Muscle layer of duodenum (tissue), 2 donors: ENCODE measurements around the gene TTLL10.

Experiments used
- H3K27ac ChIP-seq: one replicate; pipeline ENCODE4 v1.7.0; 2013; ENCODE audit warnings: mild to moderate bottlenecking, low read length
- H3K27me3 ChIP-seq: one replicate; pipeline ENCODE4 v1.7.0; 2013; ENCODE audit warnings: low read depth, mild to moderate bottlenecking, control low read depth, low read length
- H3K36me3 ChIP-seq, 2 donors: one replicate each; pipeline ENCODE4 v1.7.0; 2013; ENCODE audit warnings: low read length in 2 of 2, control low read depth in 1 of 2, mild to moderate bottlenecking in 1 of 2; ENCODE audit not compliant: insufficient read depth in 2 of 2, control insufficient read depth in 1 of 2
- H3K4me1 ChIP-seq, 2 donors: one replicate each; pipeline ENCODE4 v1.7.0; 2013; ENCODE audit warnings: low read length in 2 of 2, mild to moderate bottlenecking in 2 of 2, control low read depth in 1 of 2, moderate library complexity in 1 of 2; ENCODE audit not compliant: insufficient read depth in 2 of 2, control insufficient read depth in 1 of 2
- H3K4me3 ChIP-seq, 2 donors: one replicate each; pipeline ENCODE4 v1.7.0; 2013; ENCODE audit warnings: low read length in 2 of 2, low read depth in 1 of 2, mild to moderate bottlenecking in 1 of 2
- H3K9me3 ChIP-seq, 2 donors: one replicate each; pipeline ENCODE4 v1.7.0; 2013; ENCODE audit warnings: low read length in 2 of 2, control low read depth in 1 of 2, mild to moderate bottlenecking in 1 of 2; ENCODE audit not compliant: control insufficient read depth in 1 of 2
- donor health status: healthy.

The TTLL10 gene

DNA sequence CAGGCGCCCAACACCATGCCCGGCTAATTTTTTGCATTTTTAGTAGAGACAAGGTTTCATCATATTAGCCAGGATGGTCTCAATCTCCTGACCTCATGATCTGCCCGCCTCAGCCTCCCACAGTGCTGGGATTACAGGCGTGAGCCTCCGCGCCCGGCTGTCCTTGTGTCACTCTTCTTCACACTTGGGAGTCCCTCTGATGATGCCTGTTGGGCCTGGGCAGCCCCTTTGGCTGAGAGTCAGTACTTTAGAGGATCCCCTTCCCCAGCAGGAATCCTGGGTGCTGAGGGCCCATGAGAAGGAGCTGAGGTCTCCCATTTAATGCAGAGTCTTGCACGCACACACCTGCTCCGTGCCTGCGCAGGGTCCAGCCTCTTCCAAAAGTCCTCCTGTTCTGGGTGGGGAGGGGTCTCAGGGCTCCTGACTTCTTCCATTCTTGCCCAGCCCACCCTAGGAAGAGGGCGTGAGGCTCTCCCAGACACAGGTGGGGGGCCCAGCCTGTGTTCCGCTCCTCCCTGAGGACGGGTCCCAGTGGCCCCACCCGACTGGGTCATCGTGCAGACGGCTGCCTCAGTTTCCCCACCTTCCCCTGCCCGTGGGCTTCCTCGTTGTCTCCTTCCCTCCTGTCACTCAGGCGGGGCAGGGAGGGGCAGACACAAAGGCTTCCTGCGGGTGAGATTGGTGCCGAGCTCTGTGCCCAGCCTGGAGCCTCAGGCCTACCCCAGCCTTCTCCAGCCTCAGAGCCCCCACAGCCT is 3.9 kb downstream of the TTLL10 start:
- H3K27me3 ChIP-seq: peaks cover 15% of the 10 kb centered on the region

DNA sequence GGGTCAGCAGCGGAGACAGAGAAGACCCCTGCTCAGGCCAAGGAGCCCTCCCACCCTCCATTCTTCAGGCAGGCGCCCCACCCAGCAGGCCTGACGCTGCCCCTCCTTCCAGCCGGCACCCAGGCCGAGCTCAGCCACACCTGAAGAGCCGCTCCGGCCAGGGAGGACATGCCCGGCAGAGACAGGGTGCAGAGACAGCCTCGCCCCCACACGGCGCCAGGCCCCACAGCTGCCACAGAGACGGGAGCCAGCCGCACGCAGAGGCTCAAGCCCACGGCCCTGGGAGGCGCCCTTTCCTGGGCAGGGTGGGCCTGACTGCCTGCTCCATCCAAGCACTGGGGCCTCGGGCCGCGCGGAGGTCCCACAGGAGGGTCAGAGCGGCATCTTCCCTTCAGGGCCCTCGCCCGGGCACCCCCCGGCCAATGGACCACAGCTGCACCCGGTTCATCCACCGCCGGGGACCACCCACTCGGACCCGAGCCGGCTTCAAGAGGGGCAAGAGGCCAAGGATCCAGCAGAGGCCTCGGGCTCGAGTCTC is 5.2 kb downstream of the TTLL10 start:
- no peak overlapping the region for H3K4me3 ChIP-seq
- no peak overlapping the region for H3K27ac ChIP-seq
- H3K4me1 ChIP-seq: no peaks in the 10 kb centered on the region
- no peaks in the 10 kb centered on the region for H3K36me3 ChIP-seq
- H3K27me3 ChIP-seq: peaks cover 9% of the 10 kb centered on the region
- no peaks in the 10 kb centered on the region for H3K9me3 ChIP-seq

More for the DNA sequence above, 3.9 kb downstream of the TTLL10 start:
- H3K4me3 ChIP-seq: no peak overlapping the region
- no peaks in the 10 kb centered on the region for H3K9me3 ChIP-seq
- no peaks in the 10 kb centered on the region for H3K36me3 ChIP-seq
- H3K27ac ChIP-seq: no peak overlapping the region
- H3K4me1 ChIP-seq: no peaks in the 10 kb centered on the region

DNA sequence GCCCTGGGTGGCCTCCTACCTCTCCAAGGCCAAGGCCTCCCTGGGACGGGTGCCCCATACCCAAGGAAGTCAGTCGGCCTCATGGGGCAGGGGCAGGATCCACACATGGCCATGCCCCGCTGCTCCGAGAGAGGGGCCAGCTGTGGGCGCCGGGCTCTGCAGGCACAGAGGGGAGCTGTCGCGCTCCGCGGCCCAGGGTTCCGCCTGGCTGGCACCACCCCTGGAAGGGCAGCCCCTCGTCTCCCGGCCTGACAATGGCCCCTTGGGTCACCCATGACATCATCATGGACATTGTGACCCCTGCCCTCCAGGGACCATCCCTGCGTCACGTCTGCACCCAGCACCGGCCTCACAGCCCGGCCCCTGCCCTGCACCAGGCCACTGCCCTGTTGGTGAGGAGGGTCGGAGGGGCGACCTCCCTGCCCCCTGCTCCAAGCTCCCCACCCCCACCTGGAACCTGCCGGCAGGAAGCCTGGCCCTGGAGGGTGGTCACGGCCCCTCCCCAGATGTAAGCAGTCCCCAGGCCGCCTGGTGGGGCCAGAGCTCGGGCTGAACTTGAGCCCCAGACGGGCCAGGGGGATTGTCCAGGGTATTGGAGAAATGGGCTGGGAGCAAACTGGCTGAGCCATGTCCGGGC is 5.8 kb downstream of the TTLL10 start:
- Histone ChIP-seq H3K27me3 (peaks cover 9% of the 10 kb centered on the region), H3K9me3 (no peaks in the 10 kb centered on the region), H3K27ac (no peak overlapping the region), H3K36me3 (no peaks in the 10 kb centered on the region), H3K4me1 (no peaks in the 10 kb centered on the region), H3K4me3 (no peak overlapping the region)

DNA sequence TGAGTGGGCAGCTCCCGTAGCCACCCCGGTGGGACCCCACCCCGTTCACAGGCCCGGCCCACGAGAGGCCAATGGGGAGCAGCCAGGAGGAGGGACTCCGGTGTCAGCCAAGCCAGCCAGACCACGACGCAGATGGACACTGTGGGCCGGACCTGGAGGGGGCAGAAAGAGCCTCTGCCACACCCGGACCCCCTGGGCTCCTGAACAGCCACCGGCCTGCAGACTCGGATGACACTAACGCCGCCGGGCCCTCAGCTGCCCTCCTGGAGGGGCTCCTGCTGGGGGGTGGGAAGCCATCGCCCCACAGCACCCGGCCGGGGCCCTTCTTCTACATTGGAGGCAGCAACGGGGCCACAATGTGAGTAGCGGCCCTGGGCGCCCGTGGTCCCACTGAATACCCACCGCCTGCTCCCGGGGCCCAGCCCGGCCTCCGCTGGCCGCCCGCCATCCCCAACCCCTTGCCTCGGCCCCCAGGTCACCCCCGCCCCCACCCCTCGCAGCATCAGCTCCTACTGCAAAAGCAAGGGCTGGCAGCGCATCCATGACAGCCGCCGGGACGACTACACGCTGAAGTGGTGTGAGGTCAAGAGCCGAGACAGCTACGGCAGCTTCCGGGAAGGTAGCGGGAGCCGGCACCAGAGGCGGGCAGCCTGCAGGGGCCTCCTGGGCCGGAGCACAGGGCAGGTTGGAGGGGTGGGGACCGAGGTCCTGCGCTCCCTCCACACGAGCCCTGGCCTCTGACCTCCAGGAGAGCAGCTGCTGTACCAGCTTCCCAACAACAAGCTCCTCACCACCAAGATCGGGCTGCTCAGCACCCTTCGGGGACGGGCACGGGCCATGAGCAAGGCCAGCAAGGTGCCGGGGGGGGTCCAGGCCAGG is 6.5 kb downstream of the TTLL10 start:
- peaks cover 9% of the 10 kb centered on the region for H3K27me3 ChIP-seq
- H3K9me3 ChIP-seq: no peaks in the 10 kb centered on the region
- no peak overlapping the region for H3K4me3 ChIP-seq
- no peaks in the 10 kb centered on the region for H3K4me1 ChIP-seq
- H3K27ac ChIP-seq: no peak overlapping the region
- no peaks in the 10 kb centered on the region for H3K36me3 ChIP-seq

DNA sequence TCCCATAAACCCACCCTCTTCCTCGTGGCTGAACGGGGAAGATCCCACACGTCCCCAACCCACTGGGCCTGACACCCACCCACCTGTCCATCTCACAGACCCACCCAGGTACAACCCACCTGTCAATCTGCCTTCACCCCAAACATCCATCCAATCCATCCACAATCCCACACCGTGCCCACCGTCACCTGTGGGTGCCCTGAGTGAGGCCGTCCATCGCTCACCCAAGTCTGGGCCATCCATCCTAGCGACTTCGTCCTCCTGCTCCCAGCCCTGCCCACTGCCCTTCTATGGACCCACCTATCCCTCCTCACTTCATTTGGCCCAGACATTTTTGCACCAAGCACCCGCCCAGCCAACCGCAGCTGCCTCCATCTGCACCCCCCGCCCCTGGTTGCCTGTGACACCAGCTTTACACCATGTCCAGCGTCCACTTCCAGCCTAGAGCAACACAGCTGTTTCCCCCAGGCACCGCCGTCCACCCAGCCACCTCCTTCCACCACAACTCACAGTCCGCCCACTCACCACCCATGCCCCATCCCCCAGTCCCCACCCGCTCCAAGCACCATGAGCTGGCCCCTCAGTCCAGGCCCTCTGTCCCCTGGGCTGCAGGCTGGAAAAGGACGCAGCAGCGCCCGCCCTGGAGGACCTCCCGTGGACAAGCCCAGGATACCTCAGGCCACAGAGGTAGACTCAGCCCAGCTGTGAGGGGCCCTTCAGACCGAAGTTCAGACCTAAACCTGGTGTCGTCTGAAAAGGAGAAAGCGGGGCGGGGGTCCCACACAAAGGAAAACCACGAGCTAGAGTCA is 7.7 kb downstream of the TTLL10 start:
- Histone ChIP-seq H3K27me3 (peaks cover 8% of the 10 kb centered on the region), H3K36me3 (no peaks in the 10 kb centered on the region), H3K4me3 (no peak overlapping the region), H3K4me1 (no peaks in the 10 kb centered on the region), H3K27ac (no peak overlapping the region), H3K9me3 (no peaks in the 10 kb centered on the region)

DNA sequence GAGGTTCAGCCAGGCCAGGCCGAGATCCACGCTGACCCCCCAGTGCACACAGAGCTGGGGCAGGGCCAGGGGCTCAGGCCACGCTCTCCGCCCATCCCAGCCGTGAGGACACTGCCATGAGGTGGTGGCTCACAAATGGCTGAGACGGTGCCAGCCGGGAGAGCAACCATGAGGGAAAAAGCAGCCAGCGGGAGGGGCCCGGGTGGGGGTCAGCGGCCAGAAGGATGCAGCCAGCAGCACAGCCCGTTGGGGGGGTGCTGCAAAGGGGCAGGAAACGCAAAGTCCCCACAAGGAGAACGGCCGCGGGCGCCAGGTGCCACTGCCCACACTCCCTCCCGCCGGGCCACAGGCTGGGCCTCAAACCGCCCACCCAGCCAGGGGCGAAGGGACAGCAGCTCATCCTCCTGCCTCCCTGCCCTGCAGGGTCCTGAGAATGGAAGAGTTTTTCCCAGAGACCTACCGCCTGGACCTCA is 8.3 kb downstream of the TTLL10 start:
- Histone ChIP-seq H3K27me3 (peaks cover 2% of the 10 kb centered on the region), H3K27ac (no peak overlapping the region), H3K4me3 (no peak overlapping the region)

DNA sequence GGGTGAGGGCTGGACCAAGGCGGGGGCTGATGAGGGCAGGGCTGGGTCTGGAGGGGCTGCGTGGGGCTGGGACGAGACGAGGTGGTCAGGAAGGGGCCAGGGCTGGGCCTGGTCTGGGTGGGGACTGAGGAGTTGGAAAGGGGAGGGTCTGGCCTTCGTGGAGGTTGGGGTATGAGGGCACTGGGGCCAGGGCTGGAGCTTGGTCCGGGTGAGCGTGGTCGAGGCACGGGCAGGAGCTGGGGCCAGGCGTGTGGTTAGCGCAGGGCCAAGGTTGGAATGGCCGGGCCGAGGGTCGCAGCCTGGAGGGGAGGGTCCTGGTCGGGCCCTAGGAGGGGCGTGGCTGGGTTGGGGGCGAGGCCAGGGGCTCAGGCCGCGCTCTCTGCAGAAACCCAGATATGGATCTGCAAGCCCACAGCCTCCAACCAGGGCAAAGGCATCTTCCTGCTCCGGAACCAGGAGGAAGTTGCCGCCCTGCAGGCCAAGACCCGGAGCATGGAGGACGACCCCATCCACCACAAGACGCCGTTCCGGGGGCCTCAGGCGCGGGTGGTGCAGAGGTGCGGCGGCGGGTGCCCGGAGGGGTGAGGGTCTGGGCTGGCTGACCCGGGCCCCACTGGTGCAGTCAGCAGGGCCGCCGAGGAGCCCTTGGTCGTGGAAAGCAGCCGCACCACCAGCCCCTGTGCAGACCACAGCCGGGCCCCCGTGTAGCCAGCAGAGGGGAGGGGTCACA is 9.0 kb downstream of the TTLL10 start:
- no peaks in the 10 kb centered on the region for H3K36me3 ChIP-seq
- no peaks in the 10 kb centered on the region for H3K9me3 ChIP-seq
- no peaks in the 10 kb centered on the region for H3K4me1 ChIP-seq
- no peak overlapping the region for H3K27ac ChIP-seq
- H3K4me3 ChIP-seq: no peak overlapping the region
- H3K27me3 ChIP-seq: no peaks in the 10 kb centered on the region

More for the DNA sequence above, 8.3 kb downstream of the TTLL10 start:
- Histone ChIP-seq H3K4me1 (no peaks in the 10 kb centered on the region), H3K9me3 (no peaks in the 10 kb centered on the region), H3K36me3 (no peaks in the 10 kb centered on the region)

DNA sequence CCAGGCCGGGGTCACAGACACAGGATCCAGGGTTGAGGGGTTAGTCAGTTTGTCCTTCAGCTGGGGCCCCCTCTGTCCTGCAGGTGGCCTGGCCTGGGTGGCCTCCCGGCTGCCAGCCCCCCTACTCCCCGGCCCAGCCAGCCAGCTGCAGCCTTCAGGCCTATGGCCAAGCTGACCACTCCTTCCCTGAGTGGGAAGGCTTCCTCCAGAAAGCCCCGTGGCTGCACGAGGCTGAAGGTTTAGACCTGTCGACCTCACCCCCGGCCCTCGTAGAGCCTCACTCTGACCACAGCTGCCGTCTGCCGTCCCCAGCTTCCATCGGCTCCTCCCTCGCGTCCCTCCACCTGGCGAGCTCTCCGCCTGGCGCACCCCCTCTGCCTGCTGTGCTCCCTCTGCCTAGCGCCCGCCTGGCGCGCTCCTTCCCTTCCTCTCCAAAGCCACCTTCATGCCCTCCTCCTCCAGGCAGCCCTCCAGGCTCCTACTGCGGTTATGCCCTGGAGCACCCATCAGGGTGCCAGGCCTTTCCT is 9.6 kb downstream of the TTLL10 start:
- Histone ChIP-seq H3K27me3 (no peaks in the 10 kb centered on the region), H3K4me3 (no peak overlapping the region), H3K36me3 (no peaks in the 10 kb centered on the region), H3K9me3 (no peaks in the 10 kb centered on the region), H3K4me1 (no peaks in the 10 kb centered on the region), H3K27ac (no peak overlapping the region)

DNA sequence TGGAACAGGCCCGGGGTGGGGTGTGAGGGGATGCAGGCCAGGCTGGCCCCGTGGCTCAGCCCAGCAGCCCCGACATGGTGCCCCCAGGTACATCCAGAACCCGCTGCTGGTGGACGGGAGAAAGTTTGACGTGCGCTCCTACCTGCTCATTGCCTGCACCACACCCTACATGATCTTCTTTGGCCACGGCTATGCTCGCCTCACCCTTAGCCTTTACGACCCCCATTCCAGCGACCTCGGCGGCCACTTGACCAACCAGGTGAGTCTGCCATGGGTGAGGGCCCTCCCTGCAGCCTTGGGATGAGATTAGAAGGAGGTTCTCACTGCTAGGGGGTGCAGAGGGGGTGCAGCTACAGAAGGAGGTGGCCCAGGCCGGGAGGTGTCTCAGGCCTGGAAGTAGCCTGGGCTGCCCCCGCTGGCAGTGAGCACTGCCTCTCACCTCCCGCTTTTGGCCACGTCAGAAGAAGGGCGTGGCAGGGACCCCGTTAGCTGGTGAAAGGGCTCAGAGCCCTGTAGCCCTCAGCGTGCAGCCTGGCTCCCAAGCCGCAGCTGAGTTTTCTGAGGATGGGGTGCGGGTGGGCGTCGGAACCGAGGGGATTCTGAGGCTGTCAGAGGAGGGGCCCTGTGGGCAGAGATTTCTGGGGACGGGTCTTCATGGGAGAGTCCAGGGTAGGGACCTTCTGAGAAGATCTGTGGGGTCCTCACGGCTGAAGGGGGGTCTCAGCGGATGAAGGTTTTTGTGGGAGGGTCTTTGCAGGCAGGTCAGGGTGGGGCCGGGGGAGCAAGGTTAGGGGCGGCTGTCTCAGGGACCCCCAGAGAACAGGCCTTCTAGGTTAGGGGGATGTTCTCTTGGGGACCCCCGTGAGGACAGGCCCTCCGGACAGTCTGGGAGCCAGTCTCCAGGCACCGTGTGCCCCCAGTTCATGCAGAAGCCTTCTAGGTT is 10.4 kb downstream of the TTLL10 start:
- Histone ChIP-seq H3K4me3 (no peak overlapping the region), H3K36me3 (no peaks in the 10 kb centered on the region)

More for the DNA sequence above, 10.4 kb downstream of the TTLL10 start:
- Histone ChIP-seq H3K27ac (no peak overlapping the region), H3K27me3 (no peaks in the 10 kb centered on the region), H3K4me1 (no peaks in the 10 kb centered on the region), H3K9me3 (no peaks in the 10 kb centered on the region)
